ENCODE data around the gene SEMA3F.

Gene SEMA3F

DNA sequence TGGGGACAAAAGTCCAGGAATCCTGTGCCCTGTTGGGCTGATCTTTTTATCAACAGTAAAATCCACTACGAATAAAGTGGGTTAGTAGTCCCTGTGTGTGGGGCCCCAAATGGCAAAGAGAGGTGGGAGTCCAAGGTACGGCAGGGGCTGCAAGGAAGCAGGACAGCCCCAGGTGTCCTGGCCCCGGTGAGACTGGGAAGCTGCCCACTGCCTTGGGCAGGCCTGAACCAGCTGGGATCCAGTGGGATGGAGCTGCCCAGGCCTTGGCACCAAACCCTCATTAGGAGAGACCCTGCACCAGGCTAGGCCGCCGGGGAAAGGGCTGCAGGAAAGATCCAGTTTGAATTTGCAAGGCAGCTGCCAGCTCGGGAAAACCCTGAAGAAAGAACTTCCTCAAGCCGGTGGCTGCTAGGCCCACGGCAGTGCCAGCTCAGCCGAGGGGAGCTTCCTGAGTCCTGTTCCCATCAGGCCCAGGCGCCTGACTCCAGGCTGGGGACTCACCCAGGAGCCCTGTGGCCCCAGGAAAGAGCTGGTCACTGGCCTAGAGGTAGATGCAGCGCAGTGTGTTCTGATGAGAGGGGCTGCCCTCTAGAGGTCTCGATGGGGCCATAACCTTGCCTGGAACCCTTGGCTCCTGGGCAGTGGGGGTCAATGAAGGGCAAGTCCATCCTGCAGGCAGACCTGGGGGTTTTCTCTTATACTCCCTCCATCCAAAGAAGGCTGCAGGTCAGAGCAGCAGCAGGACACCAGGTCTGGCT lies 66.5 kb downstream of the SEMA3F start:
- Histone ChIP-seq H4K20me1 (ENCODE audit: control insufficient read depth, insufficient read depth, low read depth, low read length) (no peaks in the 10 kb centered on the region), H3K4me3 (ENCODE audit: low read length) (no peak overlapping the region), H3K36me3 (ENCODE audit: control insufficient read depth, low read length) (no peaks in the 10 kb centered on the region), H3K9me3 (ENCODE audit: control insufficient read depth, insufficient read depth, low read length) (no peaks in the 10 kb centered on the region), H3K27ac (ENCODE audit: low read depth, low read length) (no peak overlapping the region), H3K4me2 (ENCODE audit: low read length) (peak overlapping the region; percentile 50), H3K79me2 (ENCODE audit: control insufficient read depth, low read length) (no peaks in the 10 kb centered on the region), H3K27me3 (ENCODE audit: control insufficient read depth, low read length) (peaks cover 5% of the 10 kb centered on the region; the same call in 1 of the 2 replicates), H3K4me1 (ENCODE audit: control insufficient read depth, low read length) (peaks cover 21% of the 10 kb centered on the region), H3K9me2 (replicated peaks; ENCODE audit: control insufficient read depth, low read length) (no peaks in the 10 kb centered on the region), H3F3A (ENCODE audit: control insufficient read depth, insufficient read depth) (no peaks in the 10 kb centered on the region)
- TF ChIP-seq EZH2phosphoT487 (IDR thresholded peaks at IDR 0.05; ENCODE audit: borderline replicate concordance, low read length): no peak
- TF ChIP-seq, protein P1, sequence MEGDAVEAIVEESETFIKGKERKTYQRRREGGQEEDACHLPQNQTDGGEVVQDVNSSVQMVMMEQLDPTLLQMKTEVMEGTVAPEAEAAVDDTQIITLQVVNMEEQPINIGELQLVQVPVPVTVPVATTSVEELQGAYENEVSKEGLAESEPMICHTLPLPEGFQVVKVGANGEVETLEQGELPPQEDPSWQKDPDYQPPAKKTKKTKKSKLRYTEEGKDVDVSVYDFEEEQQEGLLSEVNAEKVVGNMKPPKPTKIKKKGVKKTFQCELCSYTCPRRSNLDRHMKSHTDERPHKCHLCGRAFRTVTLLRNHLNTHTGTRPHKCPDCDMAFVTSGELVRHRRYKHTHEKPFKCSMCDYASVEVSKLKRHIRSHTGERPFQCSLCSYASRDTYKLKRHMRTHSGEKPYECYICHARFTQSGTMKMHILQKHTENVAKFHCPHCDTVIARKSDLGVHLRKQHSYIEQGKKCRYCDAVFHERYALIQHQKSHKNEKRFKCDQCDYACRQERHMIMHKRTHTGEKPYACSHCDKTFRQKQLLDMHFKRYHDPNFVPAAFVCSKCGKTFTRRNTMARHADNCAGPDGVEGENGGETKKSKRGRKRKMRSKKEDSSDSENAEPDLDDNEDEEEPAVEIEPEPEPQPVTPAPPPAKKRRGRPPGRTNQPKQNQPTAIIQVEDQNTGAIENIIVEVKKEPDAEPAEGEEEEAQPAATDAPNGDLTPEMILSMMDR (IDR thresholded peaks at IDR 0.05; ENCODE audit: low read depth, low read length, poor library complexity, severe bottlenecking): peak; percentile 39

GRCh38 chr3:50222169-50222528 lies 67.0 kb downstream of the SEMA3F start:
- TF ChIP-seq EZH2phosphoT487 (IDR thresholded peaks at IDR 0.05; ENCODE audit: borderline replicate concordance, low read length): no peak
- TF ChIP-seq, protein P1 (IDR thresholded peaks at IDR 0.05; ENCODE audit: low read depth, low read length, poor library complexity, severe bottlenecking): no peak
- Histone ChIP-seq H3K36me3 (ENCODE audit: control insufficient read depth, low read length) (no peaks in the 10 kb centered on the region), H3K9me3 (ENCODE audit: control insufficient read depth, insufficient read depth, low read length) (no peaks in the 10 kb centered on the region), H3K27ac (ENCODE audit: low read depth, low read length) (no peak overlapping the region), H3K79me2 (ENCODE audit: control insufficient read depth, low read length) (no peaks in the 10 kb centered on the region), H3K4me2 (ENCODE audit: low read length) (no peak overlapping the region), H3K4me1 (ENCODE audit: control insufficient read depth, low read length) (peaks cover 27% of the 10 kb centered on the region), H3K27me3 (ENCODE audit: control insufficient read depth, low read length) (peaks cover 5% of the 10 kb centered on the region; the same call in 1 of the 2 replicates), H3F3A (ENCODE audit: control insufficient read depth, insufficient read depth) (no peaks in the 10 kb centered on the region), H3K4me3 (ENCODE audit: low read length) (no peak overlapping the region), H3K9me2 (replicated peaks; ENCODE audit: control insufficient read depth, low read length) (no peaks in the 10 kb centered on the region), H4K20me1 (ENCODE audit: control insufficient read depth, insufficient read depth, low read depth, low read length) (no peaks in the 10 kb centered on the region)

GRCh38 chr3:50224639-50225038 lies 69.5 kb downstream of the SEMA3F start:
- no peaks in the 10 kb centered on the region for H3K9me3 ChIP-seq (ENCODE audit: control insufficient read depth, insufficient read depth, low read length)
- no peak overlapping the region for H3K4me2 ChIP-seq (ENCODE audit: low read length)
- no peaks in the 10 kb centered on the region; the same call in 1 of the 2 replicates for H3F3A ChIP-seq (ENCODE audit: control insufficient read depth, insufficient read depth)
- no peak overlapping the region for H3K27ac ChIP-seq (ENCODE audit: low read depth, low read length)
- peaks cover 45% of the 10 kb centered on the region for H3K4me1 ChIP-seq (ENCODE audit: control insufficient read depth, low read length)
- no peaks in the 10 kb centered on the region for H4K20me1 ChIP-seq (ENCODE audit: control insufficient read depth, insufficient read depth, low read depth, low read length)
- no peak overlapping the region for H3K4me3 ChIP-seq (ENCODE audit: low read length)
- TF ChIP-seq, protein P1 (IDR thresholded peaks at IDR 0.05; ENCODE audit: low read depth, low read length, poor library complexity, severe bottlenecking): no peak
- no peak for TF ChIP-seq EZH2phosphoT487 (IDR thresholded peaks at IDR 0.05; ENCODE audit: borderline replicate concordance, low read length)
- H3K9me2 ChIP-seq (replicated peaks; ENCODE audit: control insufficient read depth, low read length): no peaks in the 10 kb centered on the region
- no peaks in the 10 kb centered on the region; the same call in 1 of the 2 replicates for H3K36me3 ChIP-seq (ENCODE audit: control insufficient read depth, low read length)
- peaks cover 15% of the 10 kb centered on the region for H3K79me2 ChIP-seq (ENCODE audit: control insufficient read depth, low read length)
- H3K27me3 ChIP-seq (ENCODE audit: control insufficient read depth, low read length): peaks cover 2% of the 10 kb centered on the region; the same call in 1 of the 2 replicates
